ENCODE measurements around the gene CABP7.

DNA sequence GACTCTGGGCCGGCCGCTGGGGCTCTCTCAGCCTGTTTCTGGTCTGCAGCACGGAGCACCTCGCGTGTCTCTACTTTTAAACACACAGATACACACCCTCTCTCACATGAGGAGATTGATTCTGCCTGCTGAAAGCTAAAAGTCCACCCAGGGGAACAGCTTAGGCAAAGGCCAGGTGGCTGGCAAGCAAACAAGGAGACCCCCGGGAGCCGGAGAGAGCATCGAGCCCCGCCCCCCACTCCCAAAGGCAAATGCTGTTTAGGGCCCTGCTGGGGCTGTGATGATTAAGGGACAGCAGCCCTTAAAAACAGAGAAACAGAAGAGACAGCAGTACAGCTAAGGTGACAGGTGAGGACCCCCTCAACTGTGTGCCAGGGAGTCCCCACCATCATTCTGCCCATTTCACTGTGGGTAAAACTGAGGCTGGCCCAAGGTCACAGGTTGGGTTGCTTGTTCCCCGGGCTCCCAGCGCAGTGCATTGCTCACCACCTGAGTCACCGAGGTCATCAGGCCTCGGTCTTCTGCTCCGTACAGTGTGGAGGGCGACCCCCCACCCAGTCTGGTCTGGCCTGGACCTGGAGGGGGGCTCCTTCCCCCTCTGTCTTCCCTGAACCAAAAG, 6.8 kb downstream of the CABP7 start:
- TF ChIP-seq CTCF (IDR thresholded peaks at IDR 0.05) (no peak), POLR2A (IDR thresholded peaks at IDR 0.05) (no peak), EP300 (IDR thresholded peaks at IDR 0.05) (no peak)

All from tibial nerve (tissue), 4 donors.